IMR-90 (cell line): Measurements from ENCODE around the gene PHACTR2. TPM values are rescaled to one million over a fixed set of nuclear protein-coding genes. Genes with fewer than 3 reads are reported as not detected.

Experiments used
- ATAC-seq: fragments of 200-7000 bp; cut with Tn5 transposase; 2 replicates; pipeline ENCODE4 v1.9.1; 2020; ENCODE audit warnings: low read depth, mild to moderate bottlenecking, moderate library complexity
- BruUV-seq: library from RNA; stranded (reverse); fragments of 400-500 nt; replicated peaks from 2 replicates; lab custom pipeline; 2021; lab: Mats Ljungman, UMichigan
- CTCF ChIA-PET: fragments of 300-600 bp; formaldehyde crosslinking; extraction: SDS; loops from one replicate; lab custom pipeline; 2021; ENCODE audit warnings: antibody characterized with exemption; lab: Yijun Ruan, JAX
- POLR2A ChIA-PET: fragments of 300-600 bp; sonication (Branson Sonifier 250); formaldehyde crosslinking; loops from one replicate; lab custom pipeline; 2022; ENCODE audit warnings: antibody characterized with exemption; ENCODE audit not compliant: unreplicated experiment; lab: Charles Lee
- DNase-seq: peaks from one replicate; pipeline ENCODE4 v3.0.0; 2013
- H2AFZ ChIP-seq: replicated peaks from 2 replicates; pipeline ENCODE3; 2013; ENCODE audit warnings: low read length, mild to moderate bottlenecking; ENCODE audit not compliant: poor library complexity
- H2AK5ac ChIP-seq: 2 replicates; pipeline ENCODE4 v1.6.1; 2013; ENCODE audit warnings: low read depth, low read length, inconsistent platforms
- H2AK9ac ChIP-seq: replicated peaks from 2 replicates; pipeline ENCODE3; 2013; ENCODE audit warnings: mild to moderate bottlenecking, low read depth, low read length, moderate library complexity; ENCODE audit not compliant: poor library complexity
- H2BK120ac ChIP-seq: 2 replicates; pipeline ENCODE4 v1.6.1; 2013; ENCODE audit warnings: low read depth, low read length, inconsistent platforms
- H2BK15ac ChIP-seq: 3 replicates; pipeline ENCODE4 v1.6.1; 2013; ENCODE audit warnings: low read depth, low read length, inconsistent platforms
- H2BK20ac ChIP-seq: 2 replicates; pipeline ENCODE4 v1.6.1; 2013; ENCODE audit warnings: low read depth, mild to moderate bottlenecking, inconsistent platforms, low read length, moderate library complexity
- H2BK5ac ChIP-seq: 2 replicates; pipeline ENCODE4 v1.6.1; 2013; ENCODE audit warnings: mild to moderate bottlenecking, low read depth, low read length, inconsistent platforms; ENCODE audit not compliant: poor library complexity, severe bottlenecking
- H3K14ac ChIP-seq: replicated peaks from 2 replicates; pipeline ENCODE4 v1.6.1; 2013; ENCODE audit warnings: low read depth, low read length, inconsistent platforms
- H3K18ac ChIP-seq: 2 replicates; pipeline ENCODE4 v1.6.1; 2013; ENCODE audit warnings: low read depth, low read length, control low read depth
- H3K23ac ChIP-seq: 2 replicates; pipeline ENCODE4 v1.6.1; 2013; ENCODE audit warnings: low read depth, low read length, inconsistent platforms
- H3K27ac ChIP-seq: 2 replicates; pipeline ENCODE4 v1.5.1; 2013; ENCODE audit warnings: mild to moderate bottlenecking, control low read depth, low read length; ENCODE audit not compliant: insufficient read depth
- H3K27me3 ChIP-seq: 2 replicates; pipeline ENCODE4 v1.6.1; 2013; ENCODE audit warnings: low read length; ENCODE audit not compliant: control insufficient read depth, insufficient read depth
- H3K36me3 ChIP-seq: 2 replicates; pipeline ENCODE4 v1.6.1; 2013; ENCODE audit warnings: low read length, mixed read lengths; ENCODE audit not compliant: control insufficient read depth, insufficient read depth
- H3K4ac ChIP-seq: 2 replicates; pipeline ENCODE4 v1.6.1; 2013; ENCODE audit warnings: low read depth, low read length, inconsistent platforms
- H3K4me1 ChIP-seq: 2 replicates; pipeline ENCODE4 v1.6.1; 2013; ENCODE audit warnings: low read length, mixed read lengths; ENCODE audit not compliant: control insufficient read depth, insufficient read depth
- H3K4me2 ChIP-seq: 2 replicates; pipeline ENCODE4 v1.6.1; 2013; ENCODE audit warnings: low read depth, mild to moderate bottlenecking, control low read depth, low read length, moderate library complexity
- H3K4me3 ChIP-seq: 2 replicates; pipeline ENCODE4 v1.5.1; 2013; ENCODE audit warnings: low read depth, mild to moderate bottlenecking, control low read depth, low read length, moderate library complexity; ENCODE audit not compliant: insufficient read depth
- H3K56ac ChIP-seq: 2 replicates; pipeline ENCODE4 v1.6.1; 2013; ENCODE audit warnings: low read length, inconsistent platforms; ENCODE audit not compliant: insufficient read depth; ENCODE audit errors: extremely low read depth
- H3K79me1 ChIP-seq, 2 experiments: 2 replicates each; pipeline ENCODE4 v1.6.1; 2013; ENCODE audit warnings: low read length in 2 of 2, inconsistent platforms in 1 of 2, low read depth in 1 of 2
- H3K9ac ChIP-seq: 2 replicates; pipeline ENCODE4 v1.6.1; 2013; ENCODE audit warnings: low read depth, low read length, control low read depth
- H3K9me1 ChIP-seq: 2 replicates; pipeline ENCODE4 v1.6.1; 2013; ENCODE audit warnings: low read length, inconsistent platforms; ENCODE audit not compliant: insufficient read depth
- H3K9me3 ChIP-seq: 2 replicates; pipeline ENCODE4 v1.6.1; 2013; ENCODE audit warnings: low read length; ENCODE audit not compliant: control insufficient read depth, insufficient read depth
- H4K20me1 ChIP-seq: 2 replicates; pipeline ENCODE4 v1.6.1; 2013; ENCODE audit warnings: low read length, inconsistent platforms; ENCODE audit not compliant: insufficient read depth
- H4K5ac ChIP-seq: 2 replicates; pipeline ENCODE4 v1.6.1; 2013; ENCODE audit warnings: mild to moderate bottlenecking, low read depth, low read length, control low read depth
- H4K8ac ChIP-seq, 2 experiments: 2 replicates each; pipeline ENCODE4 v1.6.1; 2013; ENCODE audit warnings: low read depth in 2 of 2, low read length in 2 of 2, control low read depth in 1 of 2, inconsistent platforms in 1 of 2
- H4K91ac ChIP-seq: 2 replicates; pipeline ENCODE4 v1.6.1; 2013; ENCODE audit warnings: low read depth, low read length, inconsistent platforms; ENCODE audit not compliant: insufficient read depth
- BHLHE40 ChIP-seq: fragments of 150-350 bp; IDR thresholded peaks from 2 replicates; pipeline ENCODE4 v1.6.1; 2016; ENCODE audit warnings: mild to moderate bottlenecking, low read depth, low read length
- CEBPB ChIP-seq: IDR thresholded peaks from 2 replicates; pipeline ENCODE4 v1.6.1; 2012; ENCODE audit warnings: low read depth, low read length, improper control_type of control experiment
- MAFK ChIP-seq: IDR thresholded peaks from 2 replicates; pipeline ENCODE4 v1.6.1; 2012; ENCODE audit warnings: low read depth, low read length, improper control_type of control experiment
- WGBS, 2 experiments: methylation state at CpG; one replicate each; pipeline versions ENCODE4 v1.1.5 to v1.1.7; 2013; ENCODE audit warnings: missing lambda C conversion rate in 2 of 2; ENCODE audit not compliant: insufficient read length in 1 of 2; ENCODE audit errors: extremely low coverage in 2 of 2; 5-methylcytosine and 5-hydroxymethylcytosine counted together
- dilution Hi-C: fragments of 300-500 bp; cut with HindIII; formaldehyde crosslinking; loops from one replicate; pipeline ENCODE4 v1.14.3; 2018; ENCODE audit warnings: low sequenced_read_pairs; ENCODE audit not compliant: unreplicated experiment
- in situ Hi-C: fragments of 300-500 bp; cut with MboI; formaldehyde crosslinking; loops from 3 replicates; pipeline ENCODE4 v1.14.3; 2019; ENCODE audit warnings: low sequenced_read_pairs, inconsistent platforms, mixed read lengths
- intact Hi-C: fragments of 100-400 bp; cut with micrococcal nuclease; formaldehyde crosslinking; loops from 2 replicates; pipeline ENCODE4 v1.10.0; 2022
- polyA plus RNA-seq, 3 experiments: library from polyadenylated mRNA; depleted of rRNA; stranded (reverse); fragments of >200 nt; gene quantifications; 2 replicates each; pipeline ENCODE4 v1.2.3, GENCODE V29; 2012; ENCODE audit warnings: low replicate concordance in 1 of 3
- total RNA-seq: library from RNA; depleted of rRNA; stranded (reverse); fragments of >200 nt; gene quantifications from 2 replicates; pipeline ENCODE4 v1.2.3, GENCODE V29; 2012

PHACTR2 gene
- total and polyA plus RNA-seq, 2 of the 4 experiments (the other 2 are of a cell fraction) = 14.5 to 74.2 TPM

DNA sequence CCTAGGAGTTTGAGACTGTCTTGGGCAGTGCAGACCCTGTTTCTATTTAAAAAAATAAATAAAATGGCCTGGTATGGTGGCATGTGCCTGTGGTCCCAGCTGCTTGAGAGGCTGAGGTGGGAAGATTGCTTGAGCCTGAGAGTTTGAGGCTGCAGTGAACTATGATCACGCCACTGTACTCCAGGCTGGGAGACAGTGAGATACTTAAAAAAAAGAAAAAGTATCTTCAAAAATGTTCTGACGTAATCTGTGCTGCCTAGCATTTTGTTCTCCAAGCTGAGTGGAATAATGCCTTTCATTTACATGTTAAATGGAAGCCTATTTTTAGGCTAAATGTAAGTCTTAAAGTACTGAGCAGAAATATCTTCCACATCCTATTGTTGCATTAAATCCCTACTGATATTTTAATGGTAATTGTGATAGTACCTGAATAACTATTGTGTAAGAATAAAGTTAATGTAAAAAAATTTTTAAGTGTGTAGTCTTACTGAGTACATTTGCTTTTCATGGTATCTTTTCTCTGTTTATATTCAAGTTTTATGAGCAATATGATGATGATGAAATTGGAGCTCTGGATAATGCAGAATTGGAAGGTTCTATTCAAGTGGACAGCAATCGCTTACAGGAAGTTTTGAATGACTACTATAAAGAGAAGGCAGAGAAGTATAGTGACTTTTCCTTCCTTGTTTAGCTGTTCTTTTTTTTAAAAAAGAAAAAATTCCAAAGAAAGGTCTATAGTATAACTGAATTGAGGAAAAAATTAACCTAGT lies 182.3 kb downstream of the PHACTR2 start:
- Histone ChIP-seq H2BK20ac (no peak overlapping the region), H3K9me1 (0 out of 2 replicates have a peak, but pooled peaks cover under 1% of the 10 kb centered on the region), H3K23ac (no peak overlapping the region), H2AK9ac (no peak overlapping the region), H2BK15ac (no peak overlapping the region), H3K4me2 (no peak overlapping the region), H3K4me1 (no peaks in the 10 kb centered on the region), H4K91ac (no peak overlapping the region), H3K79me1 (peaks cover 5 to 7% of the 10 kb centered on the region in 2 experiments; a peak in 2 of 4 replicates), H4K8ac (no peak overlapping the region), H3K56ac (no peak overlapping the region), H3K27me3 (no peaks in the 10 kb centered on the region), H3K14ac (no peak overlapping the region), H2BK5ac (no peak overlapping the region), H3K4me3 (no peak overlapping the region), H3K36me3 (peaks cover 26% of the 10 kb centered on the region), H3K18ac (no peak overlapping the region), H3K27ac (no peak overlapping the region), H2AFZ (no peak overlapping the region), H3K9ac (no peak overlapping the region), H3K9me3 (no peaks in the 10 kb centered on the region), H3K4ac (no peak overlapping the region), H4K20me1 (0 out of 2 replicates have a peak, but pooled peaks cover 2% of the 10 kb centered on the region), H4K5ac (no peak overlapping the region), H2AK5ac (no peak overlapping the region), H2BK120ac (no peak overlapping the region)
- in situ Hi-C loops (no loop called here), intact Hi-C loops (no loop called here), dilution Hi-C loops (no loop called here)
- CTCF ChIA-PET = interaction anchor here (0.7 to 1.0 kb wide), 3 partner anchors 285 to 1317 kb away, joined by 3 to 6 read pairs (median 6); no protein-coding TSS in a partner anchor
- POLR2A ChIA-PET = no interaction called here
- TF ChIP-seq MAFK (no peak), CEBPB (peak; percentile 11; the same call in 1 of the 2 replicates), BHLHE40 (no peak)
- DNase-seq = peak; percentile 5
- BruUV-seq = no TSS peak
- ATAC-seq = no peak
- 100% methylated on average over 1 of the region's 3 CpGs; no CpG with 5 or more reads in 1 of the 2 experiments for WGBS, 2 experiments
